ENCODE measurements around the gene UBIAD1. TPM values are rescaled to one million over a fixed set of nuclear protein-coding genes. Genes with fewer than 3 reads are reported as not detected.

UBIAD1 gene
- total and polyA plus RNA-seq, 2 experiments from 2014 or later, result 13.7 to 31.6 TPM

DNA sequence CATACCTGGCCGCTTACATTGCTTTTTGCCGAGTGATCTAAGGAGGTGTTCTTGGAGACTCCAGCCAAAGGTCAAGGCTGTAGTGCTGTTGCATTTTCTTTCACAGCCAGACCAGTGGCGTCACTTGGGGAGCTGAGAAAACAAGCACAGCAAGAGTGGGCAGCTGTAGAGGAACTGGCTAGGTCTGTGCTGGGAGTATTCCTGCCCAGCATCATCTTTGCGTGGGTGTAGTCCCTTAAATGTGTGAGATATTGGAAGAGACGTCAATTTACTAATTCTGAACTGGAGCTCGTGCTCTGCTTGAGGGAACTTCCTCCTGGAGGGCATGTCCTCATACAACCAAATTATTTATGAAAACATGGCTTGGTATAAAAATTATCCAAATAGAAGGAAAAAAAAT is 10.2 kb downstream of the UBIAD1 start:
- H3K4me1 ChIP-seq (ENCODE audit: insufficient read depth), result peaks cover 34% of the 10 kb centered on the region
- H2AFZ ChIP-seq, result no peak overlapping the region
- H3K27ac ChIP-seq (ENCODE audit: low read depth), result no peak overlapping the region
- 0 out of 2 replicates have a peak, but pooled peaks cover 12% of the 10 kb centered on the region for H4K20me1 ChIP-seq (replicated peaks; ENCODE audit: insufficient read depth)
- TF ChIP-seq, protein P1, sequence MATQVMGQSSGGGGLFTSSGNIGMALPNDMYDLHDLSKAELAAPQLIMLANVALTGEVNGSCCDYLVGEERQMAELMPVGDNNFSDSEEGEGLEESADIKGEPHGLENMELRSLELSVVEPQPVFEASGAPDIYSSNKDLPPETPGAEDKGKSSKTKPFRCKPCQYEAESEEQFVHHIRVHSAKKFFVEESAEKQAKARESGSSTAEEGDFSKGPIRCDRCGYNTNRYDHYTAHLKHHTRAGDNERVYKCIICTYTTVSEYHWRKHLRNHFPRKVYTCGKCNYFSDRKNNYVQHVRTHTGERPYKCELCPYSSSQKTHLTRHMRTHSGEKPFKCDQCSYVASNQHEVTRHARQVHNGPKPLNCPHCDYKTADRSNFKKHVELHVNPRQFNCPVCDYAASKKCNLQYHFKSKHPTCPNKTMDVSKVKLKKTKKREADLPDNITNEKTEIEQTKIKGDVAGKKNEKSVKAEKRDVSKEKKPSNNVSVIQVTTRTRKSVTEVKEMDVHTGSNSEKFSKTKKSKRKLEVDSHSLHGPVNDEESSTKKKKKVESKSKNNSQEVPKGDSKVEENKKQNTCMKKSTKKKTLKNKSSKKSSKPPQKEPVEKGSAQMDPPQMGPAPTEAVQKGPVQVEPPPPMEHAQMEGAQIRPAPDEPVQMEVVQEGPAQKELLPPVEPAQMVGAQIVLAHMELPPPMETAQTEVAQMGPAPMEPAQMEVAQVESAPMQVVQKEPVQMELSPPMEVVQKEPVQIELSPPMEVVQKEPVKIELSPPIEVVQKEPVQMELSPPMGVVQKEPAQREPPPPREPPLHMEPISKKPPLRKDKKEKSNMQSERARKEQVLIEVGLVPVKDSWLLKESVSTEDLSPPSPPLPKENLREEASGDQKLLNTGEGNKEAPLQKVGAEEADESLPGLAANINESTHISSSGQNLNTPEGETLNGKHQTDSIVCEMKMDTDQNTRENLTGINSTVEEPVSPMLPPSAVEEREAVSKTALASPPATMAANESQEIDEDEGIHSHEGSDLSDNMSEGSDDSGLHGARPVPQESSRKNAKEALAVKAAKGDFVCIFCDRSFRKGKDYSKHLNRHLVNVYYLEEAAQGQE (IDR thresholded peaks at IDR 0.05; ENCODE audit: unreplicated experiment), result no peak
- TF ChIP-seq EZH2phosphoT487 (IDR thresholded peaks at IDR 0.05; ENCODE audit: unreplicated experiment) (no peak), EZH2 (IDR thresholded peaks at IDR 0.05; ENCODE audit: low read depth, unreplicated experiment) (no peak), CREB1 (CRISPR knock-in tag; IDR thresholded peaks at IDR 0.05; ENCODE audit: low read depth) (no peak), POLR2AphosphoS5 (IDR thresholded peaks at IDR 0.05; ENCODE audit: low read depth) (no peak), ZNF331 (CRISPR knock-in tag; IDR thresholded peaks at IDR 0.05; ENCODE audit: low read depth) (no peak), ZNF114 (CRISPR knock-in tag; IDR thresholded peaks at IDR 0.05) (no peak), STAT1 (IDR thresholded peaks at IDR 0.05; ENCODE audit: unreplicated experiment) (no peak), JUNB (IDR thresholded peaks at IDR 0.05; ENCODE audit: unreplicated experiment) (no peak), NANOG (IDR thresholded peaks at IDR 0.05; ENCODE audit: borderline replicate concordance) (no peak)
- TF ChIP-seq, protein P2, sequence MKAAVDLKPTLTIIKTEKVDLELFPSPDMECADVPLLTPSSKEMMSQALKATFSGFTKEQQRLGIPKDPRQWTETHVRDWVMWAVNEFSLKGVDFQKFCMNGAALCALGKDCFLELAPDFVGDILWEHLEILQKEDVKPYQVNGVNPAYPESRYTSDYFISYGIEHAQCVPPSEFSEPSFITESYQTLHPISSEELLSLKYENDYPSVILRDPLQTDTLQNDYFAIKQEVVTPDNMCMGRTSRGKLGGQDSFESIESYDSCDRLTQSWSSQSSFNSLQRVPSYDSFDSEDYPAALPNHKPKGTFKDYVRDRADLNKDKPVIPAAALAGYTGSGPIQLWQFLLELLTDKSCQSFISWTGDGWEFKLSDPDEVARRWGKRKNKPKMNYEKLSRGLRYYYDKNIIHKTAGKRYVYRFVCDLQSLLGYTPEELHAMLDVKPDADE (IDR thresholded peaks at IDR 0.05), result no peak
- TF ChIP-seq, protein P3, sequence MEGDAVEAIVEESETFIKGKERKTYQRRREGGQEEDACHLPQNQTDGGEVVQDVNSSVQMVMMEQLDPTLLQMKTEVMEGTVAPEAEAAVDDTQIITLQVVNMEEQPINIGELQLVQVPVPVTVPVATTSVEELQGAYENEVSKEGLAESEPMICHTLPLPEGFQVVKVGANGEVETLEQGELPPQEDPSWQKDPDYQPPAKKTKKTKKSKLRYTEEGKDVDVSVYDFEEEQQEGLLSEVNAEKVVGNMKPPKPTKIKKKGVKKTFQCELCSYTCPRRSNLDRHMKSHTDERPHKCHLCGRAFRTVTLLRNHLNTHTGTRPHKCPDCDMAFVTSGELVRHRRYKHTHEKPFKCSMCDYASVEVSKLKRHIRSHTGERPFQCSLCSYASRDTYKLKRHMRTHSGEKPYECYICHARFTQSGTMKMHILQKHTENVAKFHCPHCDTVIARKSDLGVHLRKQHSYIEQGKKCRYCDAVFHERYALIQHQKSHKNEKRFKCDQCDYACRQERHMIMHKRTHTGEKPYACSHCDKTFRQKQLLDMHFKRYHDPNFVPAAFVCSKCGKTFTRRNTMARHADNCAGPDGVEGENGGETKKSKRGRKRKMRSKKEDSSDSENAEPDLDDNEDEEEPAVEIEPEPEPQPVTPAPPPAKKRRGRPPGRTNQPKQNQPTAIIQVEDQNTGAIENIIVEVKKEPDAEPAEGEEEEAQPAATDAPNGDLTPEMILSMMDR (conservative IDR thresholded peaks at IDR 0.05; ENCODE audit: low read depth in 2 of 2), result no peak
- TF ChIP-seq, protein P4, sequence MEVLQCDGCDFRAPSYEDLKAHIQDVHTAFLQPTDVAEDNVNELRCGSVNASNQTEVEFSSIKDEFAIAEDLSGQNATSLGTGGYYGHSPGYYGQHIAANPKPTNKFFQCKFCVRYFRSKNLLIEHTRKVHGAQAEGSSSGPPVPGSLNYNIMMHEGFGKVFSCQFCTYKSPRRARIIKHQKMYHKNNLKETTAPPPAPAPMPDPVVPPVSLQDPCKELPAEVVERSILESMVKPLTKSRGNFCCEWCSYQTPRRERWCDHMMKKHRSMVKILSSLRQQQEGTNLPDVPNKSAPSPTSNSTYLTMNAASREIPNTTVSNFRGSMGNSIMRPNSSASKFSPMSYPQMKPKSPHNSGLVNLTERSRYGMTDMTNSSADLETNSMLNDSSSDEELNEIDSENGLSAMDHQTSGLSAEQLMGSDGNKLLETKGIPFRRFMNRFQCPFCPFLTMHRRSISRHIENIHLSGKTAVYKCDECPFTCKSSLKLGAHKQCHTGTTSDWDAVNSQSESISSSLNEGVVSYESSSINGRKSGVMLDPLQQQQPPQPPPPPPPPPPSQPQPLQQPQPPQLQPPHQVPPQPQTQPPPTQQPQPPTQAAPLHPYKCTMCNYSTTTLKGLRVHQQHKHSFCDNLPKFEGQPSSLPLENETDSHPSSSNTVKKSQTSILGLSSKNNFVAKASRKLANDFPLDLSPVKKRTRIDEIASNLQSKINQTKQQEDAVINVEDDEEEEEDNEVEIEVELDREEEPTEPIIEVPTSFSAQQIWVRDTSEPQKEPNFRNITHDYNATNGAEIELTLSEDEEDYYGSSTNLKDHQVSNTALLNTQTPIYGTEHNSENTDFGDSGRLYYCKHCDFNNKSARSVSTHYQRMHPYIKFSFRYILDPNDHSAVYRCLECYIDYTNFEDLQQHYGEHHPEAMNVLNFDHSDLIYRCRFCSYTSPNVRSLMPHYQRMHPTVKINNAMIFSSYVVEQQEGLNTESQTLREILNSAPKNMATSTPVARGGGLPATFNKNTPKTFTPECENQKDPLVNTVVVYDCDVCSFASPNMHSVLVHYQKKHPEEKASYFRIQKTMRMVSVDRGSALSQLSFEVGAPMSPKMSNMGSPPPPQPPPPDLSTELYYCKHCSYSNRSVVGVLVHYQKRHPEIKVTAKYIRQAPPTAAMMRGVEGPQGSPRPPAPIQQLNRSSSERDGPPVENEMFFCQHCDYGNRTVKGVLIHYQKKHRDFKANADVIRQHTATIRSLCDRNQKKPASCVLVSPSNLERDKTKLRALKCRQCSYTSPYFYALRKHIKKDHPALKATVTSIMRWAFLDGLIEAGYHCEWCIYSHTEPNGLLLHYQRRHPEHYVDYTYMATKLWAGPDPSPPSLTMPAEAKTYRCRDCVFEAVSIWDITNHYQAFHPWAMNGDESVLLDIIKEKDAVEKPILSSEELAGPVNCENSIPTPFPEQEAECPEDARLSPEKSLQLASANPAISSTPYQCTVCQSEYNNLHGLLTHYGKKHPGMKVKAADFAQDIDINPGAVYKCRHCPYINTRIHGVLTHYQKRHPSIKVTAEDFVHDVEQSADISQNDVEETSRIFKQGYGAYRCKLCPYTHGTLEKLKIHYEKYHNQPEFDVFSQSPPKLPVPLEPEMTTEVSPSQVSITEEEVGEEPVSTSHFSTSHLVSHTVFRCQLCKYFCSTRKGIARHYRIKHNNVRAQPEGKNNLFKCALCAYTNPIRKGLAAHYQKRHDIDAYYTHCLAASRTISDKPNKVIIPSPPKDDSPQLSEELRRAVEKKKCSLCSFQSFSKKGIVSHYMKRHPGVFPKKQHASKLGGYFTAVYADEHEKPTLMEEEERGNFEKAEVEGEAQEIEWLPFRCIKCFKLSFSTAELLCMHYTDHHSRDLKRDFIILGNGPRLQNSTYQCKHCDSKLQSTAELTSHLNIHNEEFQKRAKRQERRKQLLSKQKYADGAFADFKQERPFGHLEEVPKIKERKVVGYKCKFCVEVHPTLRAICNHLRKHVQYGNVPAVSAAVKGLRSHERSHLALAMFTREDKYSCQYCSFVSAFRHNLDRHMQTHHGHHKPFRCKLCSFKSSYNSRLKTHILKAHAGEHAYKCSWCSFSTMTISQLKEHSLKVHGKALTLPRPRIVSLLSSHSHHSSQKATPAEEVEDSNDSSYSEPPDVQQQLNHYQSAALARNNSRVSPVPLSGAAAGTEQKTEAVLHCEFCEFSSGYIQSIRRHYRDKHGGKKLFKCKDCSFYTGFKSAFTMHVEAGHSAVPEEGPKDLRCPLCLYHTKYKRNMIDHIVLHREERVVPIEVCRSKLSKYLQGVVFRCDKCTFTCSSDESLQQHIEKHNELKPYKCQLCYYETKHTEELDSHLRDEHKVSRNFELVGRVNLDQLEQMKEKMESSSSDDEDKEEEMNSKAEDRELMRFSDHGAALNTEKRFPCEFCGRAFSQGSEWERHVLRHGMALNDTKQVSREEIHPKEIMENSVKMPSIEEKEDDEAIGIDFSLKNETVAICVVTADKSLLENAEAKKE (CRISPR knock-in tag; IDR thresholded peaks at IDR 0.05), result no peak
- Mint-ChIP-seq H3K4me1 (peaks cover 47% of the 10 kb centered on the region), H3K9me3 (no peaks in the 10 kb centered on the region), H3K4me3 (no peak overlapping the region), H3K27ac (no peak overlapping the region), H3K27me3 (ENCODE audit: insufficient read depth, low read depth, poor library complexity) (peaks cover 3% of the 10 kb centered on the region), H3K36me3 (ENCODE audit: low read depth) (peaks cover 53% of the 10 kb centered on the region)
- H3K4me3 ChIP-seq, result no peak overlapping the region
- H3K27me3 ChIP-seq (ENCODE audit: insufficient read depth), result no peaks in the 10 kb centered on the region
- H3K4me2 ChIP-seq, result no peak overlapping the region
- H3F3A ChIP-seq (replicated peaks; ENCODE audit: low read depth), result peaks cover 25% of the 10 kb centered on the region
- ATAC-seq (no peak), DNase-seq (ENCODE audit: low spot score) (no peak)
- no peaks in the 10 kb centered on the region for H3K9me2 ChIP-seq (ENCODE audit: insufficient read depth)
- H3K79me2 ChIP-seq (replicated peaks; ENCODE audit: insufficient read depth), result peaks cover 78% of the 10 kb centered on the region
- 0 out of 2 replicates have a peak, but pooled peaks cover 6% of the 10 kb centered on the region for H3K36me3 ChIP-seq (ENCODE audit: insufficient read depth)
